ENCODE measurements around the gene TSTD2. TPM values are rescaled to one million over a fixed set of nuclear protein-coding genes. Genes with fewer than 3 reads are reported as not detected.
"Not testable (repeated sequence)": the region's sequence is repeated elsewhere in the genome, so short reads cannot be mapped to it uniquely, and the experiment has no call there.

Gene TSTD2
- total and polyA plus RNA-seq, 2 donors from 2014 or later = 9.0 to 23.4 TPM

DNA sequence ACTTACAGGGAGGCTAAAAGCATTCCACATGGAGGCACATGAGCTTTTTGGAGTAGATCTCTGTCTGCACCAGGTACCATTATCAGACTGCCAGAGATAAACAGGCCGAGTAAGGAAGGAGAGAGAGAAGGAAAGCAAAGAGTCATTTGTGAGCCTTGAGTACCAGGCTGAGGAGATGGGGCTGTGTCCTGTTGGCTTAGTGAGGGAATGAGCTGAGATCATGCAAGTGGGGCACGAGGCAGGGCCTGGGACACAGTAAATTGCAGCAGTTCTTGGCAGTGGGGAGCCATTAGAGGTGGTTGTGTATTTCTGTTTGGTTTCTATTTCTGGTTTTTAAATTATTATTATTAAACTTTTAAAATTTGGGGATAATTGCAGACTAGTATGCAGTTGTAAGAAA is 53.3 kb downstream of the TSTD2 start:
- Histone ChIP-seq H3K27ac (ENCODE audit: low read depth in 2 of 2, low read length in 2 of 2) (no peak overlapping the region), H3K4me1 (ENCODE audit: control insufficient read depth in 2 of 3, insufficient read depth in 2 of 3, low read depth in 1 of 3, low read length in 3 of 3) (no peaks in the 10 kb centered on the region), H3K9me3 (ENCODE audit: control insufficient read depth in 2 of 3, insufficient read depth in 1 of 3, low read length in 3 of 3) (no peaks in the 10 kb centered on the region), H3K4me3 (ENCODE audit: low read length in 3 of 3) (no peak overlapping the region), H3K36me3 (ENCODE audit: control insufficient read depth in 2 of 3, insufficient read depth in 3 of 3, low read length in 3 of 3) (no peaks in the 10 kb centered on the region), H3K27me3 (ENCODE audit: control insufficient read depth, insufficient read depth, low read length) (no peaks in the 10 kb centered on the region), H3K9ac (ENCODE audit: low read length in 3 of 3) (no peak overlapping the region)
- DNase-seq = no peak
- intact Hi-C loops (cut with DNase I) = no loop called here
- no peak for FAIRE-seq
- TF ChIP-seq, protein P1, sequence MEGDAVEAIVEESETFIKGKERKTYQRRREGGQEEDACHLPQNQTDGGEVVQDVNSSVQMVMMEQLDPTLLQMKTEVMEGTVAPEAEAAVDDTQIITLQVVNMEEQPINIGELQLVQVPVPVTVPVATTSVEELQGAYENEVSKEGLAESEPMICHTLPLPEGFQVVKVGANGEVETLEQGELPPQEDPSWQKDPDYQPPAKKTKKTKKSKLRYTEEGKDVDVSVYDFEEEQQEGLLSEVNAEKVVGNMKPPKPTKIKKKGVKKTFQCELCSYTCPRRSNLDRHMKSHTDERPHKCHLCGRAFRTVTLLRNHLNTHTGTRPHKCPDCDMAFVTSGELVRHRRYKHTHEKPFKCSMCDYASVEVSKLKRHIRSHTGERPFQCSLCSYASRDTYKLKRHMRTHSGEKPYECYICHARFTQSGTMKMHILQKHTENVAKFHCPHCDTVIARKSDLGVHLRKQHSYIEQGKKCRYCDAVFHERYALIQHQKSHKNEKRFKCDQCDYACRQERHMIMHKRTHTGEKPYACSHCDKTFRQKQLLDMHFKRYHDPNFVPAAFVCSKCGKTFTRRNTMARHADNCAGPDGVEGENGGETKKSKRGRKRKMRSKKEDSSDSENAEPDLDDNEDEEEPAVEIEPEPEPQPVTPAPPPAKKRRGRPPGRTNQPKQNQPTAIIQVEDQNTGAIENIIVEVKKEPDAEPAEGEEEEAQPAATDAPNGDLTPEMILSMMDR (IDR thresholded peaks at IDR 0.05; ENCODE audit: borderline replicate concordance, extremely low read depth, insufficient read depth) = no peak

DNA sequence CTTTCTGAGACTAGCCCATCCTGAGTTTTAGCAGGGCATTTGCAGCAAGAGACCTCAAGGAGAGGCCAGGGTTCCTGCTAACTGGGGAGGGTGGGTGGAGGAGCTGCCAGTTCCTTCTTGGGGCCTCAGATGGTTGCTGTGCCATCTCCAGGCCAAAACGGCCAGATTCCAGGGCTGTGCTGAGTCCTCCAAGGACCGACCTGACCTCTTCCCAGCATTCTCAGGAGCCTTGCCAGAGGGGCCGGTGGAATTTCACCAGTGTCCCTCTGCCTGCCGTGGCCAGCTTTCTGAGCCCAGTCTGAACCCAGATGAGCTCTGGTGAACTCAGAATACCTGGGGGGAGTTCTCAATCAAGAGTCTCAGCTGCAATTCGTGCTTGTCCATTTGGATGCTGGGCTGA is 54.3 kb downstream of the TSTD2 start:
- Histone ChIP-seq H3K27ac (ENCODE audit: low read depth in 2 of 2, low read length in 2 of 2) (no peak overlapping the region), H3K9ac (ENCODE audit: low read length in 3 of 3) (no peak overlapping the region), H3K36me3 (ENCODE audit: control insufficient read depth in 2 of 3, insufficient read depth in 3 of 3, low read length in 3 of 3) (no peaks in the 10 kb centered on the region), H3K4me1 (ENCODE audit: control insufficient read depth in 2 of 3, insufficient read depth in 2 of 3, low read depth in 1 of 3, low read length in 3 of 3) (no peaks in the 10 kb centered on the region), H3K4me3 (ENCODE audit: low read length in 3 of 3) (no peak overlapping the region), H3K9me3 (ENCODE audit: control insufficient read depth in 2 of 3, insufficient read depth in 1 of 3, low read length in 3 of 3) (no peaks in the 10 kb centered on the region), H3K27me3 (ENCODE audit: control insufficient read depth, insufficient read depth, low read length) (no peaks in the 10 kb centered on the region)
- DNase-seq = no peak
- intact Hi-C loops (cut with DNase I) = no loop called here
- FAIRE-seq = no peak
- TF ChIP-seq, protein P1 (IDR thresholded peaks at IDR 0.05; ENCODE audit: borderline replicate concordance, extremely low read depth, insufficient read depth) = no peak

DNA sequence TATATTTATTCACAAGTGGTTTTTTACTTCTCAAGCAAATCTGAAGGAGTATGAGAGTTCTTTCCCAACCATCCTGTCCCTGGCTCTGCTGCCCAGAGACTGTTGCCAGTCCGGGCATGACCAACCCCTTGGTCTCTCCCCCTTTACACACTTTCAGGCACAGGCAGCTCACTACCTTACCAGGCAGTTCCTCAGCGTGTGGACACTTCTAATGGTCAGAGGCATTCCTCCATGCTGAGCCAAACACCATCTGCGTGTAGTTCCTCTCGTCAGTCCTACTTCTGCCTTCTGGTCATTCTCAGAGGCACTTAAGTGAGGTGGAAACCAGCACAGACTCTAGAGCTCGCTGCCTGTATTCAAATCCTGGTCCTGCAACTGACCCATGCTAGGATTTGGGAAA is 56.1 kb downstream of the TSTD2 start:
- H3K27ac ChIP-seq (ENCODE audit: low read depth in 2 of 2, low read length in 2 of 2) = no peak overlapping the region
- no peak overlapping the region for H3K9ac ChIP-seq (ENCODE audit: low read length in 3 of 3)
- TF ChIP-seq, protein P1 (IDR thresholded peaks at IDR 0.05; ENCODE audit: borderline replicate concordance, extremely low read depth, insufficient read depth) = no peak
- DNase-seq = no peak
- no peaks in the 10 kb centered on the region for H3K4me1 ChIP-seq (ENCODE audit: control insufficient read depth in 2 of 3, insufficient read depth in 2 of 3, low read depth in 1 of 3, low read length in 3 of 3)
- no peaks in the 10 kb centered on the region for H3K9me3 ChIP-seq (ENCODE audit: control insufficient read depth in 2 of 3, insufficient read depth in 1 of 3, low read length in 3 of 3)
- FAIRE-seq = no peak
- no peak overlapping the region for H3K4me3 ChIP-seq (ENCODE audit: low read length in 3 of 3)
- intact Hi-C loops (cut with DNase I) = no loop called here
- H3K27me3 ChIP-seq (ENCODE audit: control insufficient read depth, insufficient read depth, low read length) = no peaks in the 10 kb centered on the region
- H3K36me3 ChIP-seq (ENCODE audit: control insufficient read depth in 2 of 3, insufficient read depth in 3 of 3, low read length in 3 of 3) = no peaks in the 10 kb centered on the region

DNA sequence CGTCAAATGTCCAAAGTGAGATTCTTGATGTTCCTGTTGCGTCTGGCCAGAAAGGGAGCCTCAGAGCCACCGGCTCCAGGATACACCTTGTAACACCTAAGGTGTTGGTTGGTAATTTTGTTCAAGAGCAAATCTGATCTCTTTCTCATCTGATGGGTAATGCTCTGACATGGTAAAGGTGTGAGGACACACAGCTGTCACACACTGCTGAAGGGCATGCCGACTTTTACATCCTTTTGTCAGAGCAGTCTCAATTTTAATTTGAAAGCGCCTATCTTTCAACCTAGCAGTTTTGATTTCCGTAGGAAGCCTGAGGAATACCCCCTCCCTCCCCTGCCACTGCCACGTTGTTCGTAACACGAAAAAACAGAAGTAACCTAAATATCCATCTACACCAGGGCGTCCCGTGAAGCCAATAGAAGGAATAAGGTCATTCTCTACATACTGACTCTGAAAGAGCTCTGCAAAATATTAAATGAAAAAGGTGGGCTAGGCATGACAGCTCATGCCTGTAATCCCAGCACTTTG is 57.4 kb downstream of the TSTD2 start:
- TF ChIP-seq, protein P1 (IDR thresholded peaks at IDR 0.05; ENCODE audit: borderline replicate concordance, extremely low read depth, insufficient read depth) = no peak
- no peak overlapping the region for H3K27ac ChIP-seq (ENCODE audit: low read depth in 2 of 2, low read length in 2 of 2)
- no peaks in the 10 kb centered on the region for H3K9me3 ChIP-seq (ENCODE audit: control insufficient read depth in 2 of 3, insufficient read depth in 1 of 3, low read length in 3 of 3)
- intact Hi-C loops (cut with DNase I) = no loop called here
- no peaks in the 10 kb centered on the region for H3K36me3 ChIP-seq (ENCODE audit: control insufficient read depth in 2 of 3, insufficient read depth in 3 of 3, low read length in 3 of 3)
- DNase-seq (no peak), FAIRE-seq (no peak)
- H3K4me1 ChIP-seq (ENCODE audit: control insufficient read depth in 2 of 3, insufficient read depth in 2 of 3, low read depth in 1 of 3, low read length in 3 of 3) = no peaks in the 10 kb centered on the region
- H3K27me3 ChIP-seq (ENCODE audit: control insufficient read depth, insufficient read depth, low read length) = no peaks in the 10 kb centered on the region
- no peak overlapping the region for H3K4me3 ChIP-seq (ENCODE audit: low read length in 3 of 3)
- no peak overlapping the region for H3K9ac ChIP-seq (ENCODE audit: low read length in 3 of 3)

DNA sequence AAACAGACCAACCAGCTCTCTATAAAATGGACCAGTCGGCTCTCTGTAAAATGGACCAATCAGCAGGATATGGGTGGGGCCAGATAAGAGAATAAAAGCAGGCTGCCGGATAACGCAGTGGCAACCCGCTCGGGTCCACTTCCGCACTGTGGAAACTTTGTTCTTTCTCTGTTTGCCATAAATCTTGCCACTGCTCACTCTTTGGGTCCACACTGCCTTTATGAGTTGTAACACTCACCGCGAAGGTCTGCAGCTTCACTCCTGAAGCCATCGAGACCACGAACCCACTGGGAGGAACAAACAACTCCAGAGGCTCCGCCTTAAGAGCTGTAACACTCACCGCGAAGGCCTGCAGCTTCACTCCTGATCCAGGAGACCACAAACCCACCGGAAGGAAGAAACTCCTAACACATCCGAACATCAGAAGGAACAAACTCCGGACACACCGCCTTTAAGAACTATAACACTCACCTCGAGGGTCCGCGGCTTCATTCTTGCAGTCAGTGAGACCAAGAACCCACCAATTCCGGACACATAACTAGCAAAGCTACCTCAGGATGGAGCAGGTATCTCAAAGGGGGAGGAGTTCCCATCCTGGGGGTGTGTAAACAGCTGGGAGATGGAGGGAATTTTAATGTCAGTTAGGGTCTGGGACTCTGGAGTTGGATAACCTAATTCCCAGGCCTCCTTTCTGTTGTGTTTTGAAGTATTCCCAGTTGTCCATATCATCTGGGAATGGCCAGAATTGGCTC is 58.1 kb downstream of the TSTD2 start:
- not testable (repeated sequence) for H3K4me1 ChIP-seq (ENCODE audit: control insufficient read depth in 2 of 3, insufficient read depth in 2 of 3, low read depth in 1 of 3, low read length in 3 of 3); H3K27ac ChIP-seq (ENCODE audit: low read depth in 2 of 2, low read length in 2 of 2)
- peak in 2 of 5 donors; percentile 9 to 22 for DNase-seq

More for the DNA sequence above, 58.1 kb downstream of the TSTD2 start:
- H3K9me3 ChIP-seq (ENCODE audit: control insufficient read depth in 2 of 3, insufficient read depth in 1 of 3, low read length in 3 of 3); H3K36me3 ChIP-seq (ENCODE audit: control insufficient read depth in 2 of 3, insufficient read depth in 3 of 3, low read length in 3 of 3); H3K4me3 ChIP-seq (ENCODE audit: low read length in 3 of 3); H3K9ac ChIP-seq (ENCODE audit: low read length in 3 of 3); H3K27me3 ChIP-seq (ENCODE audit: control insufficient read depth, insufficient read depth, low read length); intact Hi-C loops (cut with DNase I); FAIRE-seq: not testable (repeated sequence)
